Activated naive CD4-positive, alpha-beta T cell treated with anti-CD3 and anti-CD28 coated beads for 36 hours (primary cell): ENCODE measurements around the gene CDKN1B. TPM values are rescaled to one million over a fixed set of nuclear protein-coding genes. Genes with fewer than 3 reads are reported as not detected.

ENCODE experiments used
- CTCF ChIA-PET: fragments of 350-600 bp; sonication (Branson Sonifier 250); formaldehyde crosslinking; loops from one replicate; lab custom pipeline; 2021; ENCODE audit warnings: antibody characterized with exemption; lab: Charles Lee
- DNase-seq: peaks from one replicate; pipeline ENCODE4 v3.0.0-alpha.2; 2020
- H3K27ac Mint-ChIP-seq: one replicate; pipeline ENCODE4 v1.8.0; 2021; ENCODE audit warnings: mild to moderate bottlenecking, mixed read lengths
- H3K27me3 Mint-ChIP-seq: one replicate; pipeline ENCODE4 v1.8.0; 2021; ENCODE audit warnings: low read depth, mixed read lengths
- H3K36me3 Mint-ChIP-seq: one replicate; pipeline ENCODE4 v1.8.0; 2021; ENCODE audit warnings: low read depth, mixed read lengths
- H3K4me1 Mint-ChIP-seq: one replicate; pipeline ENCODE4 v1.8.0; 2021; ENCODE audit warnings: low read depth, mixed read lengths
- H3K4me3 Mint-ChIP-seq: one replicate; pipeline ENCODE4 v1.8.0; 2021; ENCODE audit warnings: mild to moderate bottlenecking, moderate library complexity, mixed read lengths
- H3K9me3 Mint-ChIP-seq: one replicate; pipeline ENCODE4 v1.8.0; 2021; ENCODE audit warnings: mixed read lengths
- intact Hi-C: fragments of 100-400 bp; cut with micrococcal nuclease; formaldehyde crosslinking; loops from one replicate; pipeline ENCODE4 v1.15.1; 2023
- total RNA-seq, 2 experiments: library from RNA; stranded (reverse); gene quantifications; one replicate each; pipeline ENCODE4 v1.2.3, GENCODE V29; 2021

Gene CDKN1B
- total RNA-seq, 2 experiments from 2014 or later, result 35.9 to 39.1 TPM

GRCh38 chr12:12744546-12745305, 27.6 kb downstream of the CDKN1B start:
- peaks cover 4% of the 10 kb centered on the region for H3K4me1 Mint-ChIP-seq

GRCh38 chr12:12745576-12746211, 28.5 kb downstream of the CDKN1B start:
- H3K27me3 Mint-ChIP-seq, result no peaks in the 10 kb centered on the region
- CTCF ChIA-PET, result interaction anchor here (3.8 kb wide), 1 partner anchor 9 kb away, joined by 26 read pairs; no protein-coding TSS in a partner anchor
- DNase-seq, result no peak
- H3K36me3 Mint-ChIP-seq, result peaks cover 7% of the 10 kb centered on the region
- intact Hi-C loops, result no loop called here
- no peaks in the 10 kb centered on the region for H3K9me3 Mint-ChIP-seq
- H3K4me3 Mint-ChIP-seq, result no peak overlapping the region
- H3K4me1 Mint-ChIP-seq, result peaks cover 4% of the 10 kb centered on the region
- no peak overlapping the region for H3K27ac Mint-ChIP-seq

More at GRCh38 chr12:12744546-12745305, 27.6 kb downstream of the CDKN1B start:
- no peaks in the 10 kb centered on the region for H3K9me3 Mint-ChIP-seq
- H3K36me3 Mint-ChIP-seq, result peaks cover 6% of the 10 kb centered on the region
- no peaks in the 10 kb centered on the region for H3K27me3 Mint-ChIP-seq
- H3K27ac Mint-ChIP-seq, result no peak overlapping the region
- no peak for DNase-seq
- intact Hi-C loops, result loop anchor here (5.0 kb wide), 1 partner anchor 617 kb away; no protein-coding TSS in a partner anchor
- H3K4me3 Mint-ChIP-seq, result no peak overlapping the region
- CTCF ChIA-PET, result interaction anchor here (0.6 to 3.8 kb wide), 2 partner anchors 8 to 385 kb away, joined by 5 to 26 read pairs; no protein-coding TSS in a partner anchor

GRCh38 chr12:12747278-12747677, 30.1 kb downstream of the CDKN1B start:
- intact Hi-C loops, result no loop called here
- no peak overlapping the region for H3K27ac Mint-ChIP-seq
- no peaks in the 10 kb centered on the region for H3K4me1 Mint-ChIP-seq
- CTCF ChIA-PET, result interaction anchor here (0.6 to 3.8 kb wide), 3 partner anchors 11 to 102 kb away, joined by 3 to 26 read pairs (median 3); no protein-coding TSS in a partner anchor
- H3K4me3 Mint-ChIP-seq, result no peak overlapping the region
- H3K36me3 Mint-ChIP-seq, result peaks cover 5% of the 10 kb centered on the region
- H3K9me3 Mint-ChIP-seq, result no peaks in the 10 kb centered on the region
- no peak for DNase-seq
- H3K27me3 Mint-ChIP-seq, result no peaks in the 10 kb centered on the region

GRCh38 chr12:12748044-12748443, 30.9 kb downstream of the CDKN1B start:
- Mint-ChIP-seq H3K9me3 (no peaks in the 10 kb centered on the region), H3K4me3 (no peak overlapping the region), H3K27ac (no peak overlapping the region), H3K36me3 (peaks cover 5% of the 10 kb centered on the region), H3K4me1 (no peaks in the 10 kb centered on the region), H3K27me3 (no peaks in the 10 kb centered on the region)
- DNase-seq, result no peak
- CTCF ChIA-PET, result interaction anchor here (3.8 kb wide), 1 partner anchor 12 kb away, joined by 26 read pairs; no protein-coding TSS in a partner anchor
- intact Hi-C loops, result no loop called here

- no peaks in the 10 kb centered on the region for H3K4me1 Mint-ChIP-seq
- H3K4me3 Mint-ChIP-seq, result no peak overlapping the region
- no peak overlapping the region for H3K27ac Mint-ChIP-seq
- no peak for DNase-seq
- CTCF ChIA-PET, result no interaction called here
- H3K36me3 Mint-ChIP-seq, result peaks cover 4% of the 10 kb centered on the region
- no peaks in the 10 kb centered on the region for H3K27me3 Mint-ChIP-seq
- no peaks in the 10 kb centered on the region for H3K9me3 Mint-ChIP-seq
- intact Hi-C loops, result no loop called here
Measured at GRCh38 chr12:12749433-12749832, 32.3 kb downstream of the CDKN1B start.

GRCh38 chr12:12755923-12756322, 38.8 kb downstream of the CDKN1B start:
- Mint-ChIP-seq H3K9me3 (no peaks in the 10 kb centered on the region), H3K36me3 (no peaks in the 10 kb centered on the region)
- CTCF ChIA-PET, result interaction anchor here (1.2 to 1.6 kb wide), 2 partner anchors 19 to 81 kb away, joined by 3 to 8 read pairs; no protein-coding TSS in a partner anchor

GRCh38 chr12:12757121-12757520, 40.0 kb downstream of the CDKN1B start:
- intact Hi-C loops, result no loop called here
- no peak for DNase-seq
- CTCF ChIA-PET, result interaction anchor here (1.2 to 1.6 kb wide), 2 partner anchors 20 to 80 kb away, joined by 3 to 8 read pairs; no protein-coding TSS in a partner anchor
- no peaks in the 10 kb centered on the region for H3K9me3 Mint-ChIP-seq
- no peaks in the 10 kb centered on the region for H3K4me1 Mint-ChIP-seq
- no peak overlapping the region for H3K4me3 Mint-ChIP-seq
- no peaks in the 10 kb centered on the region for H3K27me3 Mint-ChIP-seq
- no peak overlapping the region for H3K27ac Mint-ChIP-seq
- no peaks in the 10 kb centered on the region for H3K36me3 Mint-ChIP-seq

More at GRCh38 chr12:12755923-12756322, 38.8 kb downstream of the CDKN1B start:
- no peak overlapping the region for H3K27ac Mint-ChIP-seq
- intact Hi-C loops, result no loop called here
- H3K4me3 Mint-ChIP-seq, result no peak overlapping the region
- DNase-seq, result no peak
- H3K4me1 Mint-ChIP-seq, result no peaks in the 10 kb centered on the region
- H3K27me3 Mint-ChIP-seq, result no peaks in the 10 kb centered on the region

- intact Hi-C loops, result no loop called here
- Mint-ChIP-seq H3K9me3 (no peaks in the 10 kb centered on the region), H3K27ac (no peak overlapping the region), H3K36me3 (no peaks in the 10 kb centered on the region), H3K4me1 (no peaks in the 10 kb centered on the region), H3K4me3 (no peak overlapping the region), H3K27me3 (no peaks in the 10 kb centered on the region)
- no peak for DNase-seq
- CTCF ChIA-PET, result interaction anchor here (0.6 to 0.9 kb wide), 3 partner anchors 23 to 1493 kb away, joined by 4 to 6 read pairs (median 4); no protein-coding TSS in a partner anchor
Measured at GRCh38 chr12:12759234-12759915, 42.2 kb downstream of the CDKN1B start.

- Mint-ChIP-seq H3K4me3 (no peak overlapping the region), H3K27ac (no peak overlapping the region), H3K4me1 (no peaks in the 10 kb centered on the region), H3K27me3 (no peaks in the 10 kb centered on the region), H3K9me3 (peaks cover 3% of the 10 kb centered on the region), H3K36me3 (peaks cover 1% of the 10 kb centered on the region)
- CTCF ChIA-PET, result no interaction called here
- intact Hi-C loops, result no loop called here
- no peak for DNase-seq
Measured at GRCh38 chr12:12764824-12765223, 47.7 kb downstream of the CDKN1B start.

GRCh38 chr12:12770262-12770661, 53.1 kb downstream of the CDKN1B start:
- no peak overlapping the region for H3K27ac Mint-ChIP-seq
- H3K27me3 Mint-ChIP-seq, result no peaks in the 10 kb centered on the region
- CTCF ChIA-PET, result no interaction called here
- intact Hi-C loops, result no loop called here
- H3K36me3 Mint-ChIP-seq, result peaks cover 3% of the 10 kb centered on the region
- DNase-seq, result no peak
- H3K4me1 Mint-ChIP-seq, result no peaks in the 10 kb centered on the region
- peaks cover 8% of the 10 kb centered on the region for H3K9me3 Mint-ChIP-seq
- H3K4me3 Mint-ChIP-seq, result no peak overlapping the region
